Inflammatory macrophage treated with lipopolysaccharide for 1 hour (primary cell): ENCODE measurements around the gene PDRG1.
A peak's percentile ranks its signal among the peaks of the same experiment; 100 is the strongest.
"Not testable (repeated sequence)": the region's sequence is repeated elsewhere in the genome, so short reads cannot be mapped to it uniquely, and the experiment has no call there.

Source experiments
- DNase-seq, 2 donors: peaks; one replicate each; pipeline ENCODE4 v3.0.0-alpha.2; 2020 to 2022

PDRG1 gene

DNA sequence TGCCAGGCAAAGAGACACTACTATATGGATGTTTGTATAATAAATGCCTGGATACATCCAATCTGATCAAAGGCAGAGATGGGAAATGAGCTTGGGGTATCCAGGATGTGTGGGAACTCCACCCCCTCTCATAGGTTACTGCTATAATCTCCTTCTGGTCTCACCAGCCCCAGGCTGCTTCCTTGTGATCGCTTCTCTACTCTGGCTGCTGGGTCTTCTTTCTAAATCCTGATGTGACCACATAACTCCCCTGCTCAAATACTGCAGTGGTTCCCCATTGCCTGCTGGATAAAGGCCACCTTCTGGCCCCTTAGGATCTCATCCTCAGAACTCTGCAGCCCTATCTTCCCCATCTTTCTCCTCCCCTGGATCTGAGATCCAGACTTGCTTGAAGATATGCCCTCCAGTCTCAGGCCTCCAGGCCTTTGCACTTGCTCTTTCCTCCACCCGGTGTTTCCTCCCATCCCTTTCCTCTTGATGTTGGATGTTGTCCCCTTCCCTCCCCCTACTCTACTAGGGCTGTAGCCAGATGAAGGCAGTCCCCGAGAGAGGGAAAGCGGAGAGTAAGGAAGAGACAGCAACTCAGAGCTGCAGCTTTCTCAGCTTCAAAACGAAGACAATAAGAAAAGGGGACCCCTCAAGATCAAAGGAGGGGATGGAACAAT lies 15.3 kb upstream of the PDRG1 start:
- DNase-seq: no peak

DNA sequence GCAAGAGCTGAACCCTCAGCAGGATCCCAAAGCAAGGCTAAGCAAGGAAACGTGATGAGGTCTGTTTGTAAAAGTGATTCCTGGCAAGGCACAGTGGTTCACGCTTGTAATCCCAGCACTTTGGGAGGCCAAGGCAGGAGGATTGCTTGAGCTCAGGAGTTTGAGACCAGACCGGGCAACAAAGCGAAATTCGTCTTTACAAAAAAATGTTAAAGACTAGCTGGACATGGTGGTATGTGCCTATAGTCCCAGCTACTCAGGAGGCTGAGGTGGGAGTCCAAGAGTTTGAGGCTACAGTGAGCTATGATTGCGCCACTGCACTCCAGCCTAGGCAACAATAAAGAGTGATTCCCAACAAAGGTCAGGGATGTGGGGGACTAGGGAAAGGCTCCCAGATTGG lies 12.0 kb upstream of the PDRG1 start:
- DNase-seq: no peak

DNA sequence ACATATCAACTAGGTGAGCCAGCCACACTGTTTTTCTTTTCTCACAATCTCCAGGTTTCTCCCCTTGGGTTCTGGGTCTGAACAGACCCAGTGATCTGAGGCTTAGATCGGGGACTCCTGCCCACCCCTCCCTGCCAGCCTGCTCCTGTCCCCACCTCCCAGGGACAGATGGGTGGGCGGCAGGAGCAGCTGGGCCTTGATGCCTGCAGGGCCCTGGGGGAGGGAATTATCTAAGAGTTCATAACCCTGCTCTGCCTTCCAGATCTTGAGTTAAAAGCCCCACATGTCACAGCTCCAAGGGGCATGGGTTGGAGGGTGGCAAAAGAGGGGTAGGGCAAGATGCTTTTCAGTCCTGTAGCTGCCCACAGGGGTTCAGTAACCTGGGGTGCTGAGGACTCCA lies 10.9 kb upstream of the PDRG1 start:
- DNase-seq: no peak

DNA sequence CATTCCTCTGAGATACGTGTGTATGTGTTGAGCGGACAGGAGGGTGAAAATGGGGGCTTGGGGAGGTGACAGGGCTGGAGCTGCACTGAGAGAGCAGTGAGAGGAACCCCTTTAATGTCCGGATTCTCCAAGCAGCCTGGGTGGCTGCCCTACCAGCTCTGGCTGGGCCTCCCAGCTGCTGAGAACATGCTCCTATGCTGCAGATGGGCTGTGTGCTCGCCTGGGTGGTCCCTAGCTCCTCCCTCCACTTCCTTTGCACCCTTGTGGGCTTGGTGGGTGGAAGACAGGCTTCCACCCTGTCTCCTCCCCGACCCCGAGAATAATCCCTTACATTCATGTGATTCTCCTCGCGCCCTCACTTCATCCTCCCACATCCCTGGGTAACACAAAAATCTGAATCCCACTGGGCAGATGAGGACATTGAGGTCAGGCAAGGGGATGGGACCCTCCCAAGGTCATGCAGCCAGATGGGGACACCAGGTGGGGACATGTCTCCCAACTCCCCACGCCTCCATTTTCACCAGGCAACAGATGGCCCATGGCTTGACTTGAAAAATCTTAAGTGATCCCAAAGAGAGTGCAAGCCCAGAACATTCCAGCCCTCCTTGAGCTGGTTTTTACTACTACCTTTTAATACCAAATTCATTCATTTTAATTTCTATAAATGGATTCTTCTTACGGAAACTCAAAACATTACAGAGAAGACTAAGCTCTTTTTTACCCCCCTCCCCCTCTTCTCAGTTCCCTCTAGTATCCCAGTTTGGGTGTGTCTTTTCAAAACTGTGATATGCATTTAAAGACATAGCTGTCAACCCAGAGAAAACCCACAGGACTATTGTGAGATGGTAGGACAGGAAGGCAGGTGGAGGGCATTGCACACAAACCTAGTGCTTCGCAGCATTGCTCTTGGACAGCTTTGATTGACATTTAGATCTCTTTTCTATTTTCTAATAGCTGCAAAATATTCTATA lies 5.0 kb upstream of the PDRG1 start:
- no peak for DNase-seq

DNA sequence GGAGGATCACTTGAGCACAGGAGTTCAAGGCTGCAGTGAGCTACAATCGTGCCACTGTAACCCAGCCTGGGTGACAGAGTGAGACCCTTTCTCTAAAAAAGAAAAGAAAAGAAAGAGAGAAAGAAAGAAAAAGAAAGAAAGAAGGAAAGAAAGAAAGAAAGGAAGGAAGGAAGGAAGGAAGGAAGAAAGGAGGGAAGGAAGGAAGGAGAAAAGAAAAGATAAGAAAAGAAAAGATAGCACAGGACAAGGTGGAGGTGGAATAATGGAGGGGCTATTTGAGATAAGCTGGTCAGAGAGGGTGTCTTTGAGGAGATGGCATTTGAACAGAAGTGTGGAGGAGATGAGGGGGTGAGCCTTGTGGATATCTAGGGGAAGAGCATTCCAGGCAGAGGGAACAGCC lies 2.7 kb upstream of the PDRG1 start:
- no peak for DNase-seq

DNA sequence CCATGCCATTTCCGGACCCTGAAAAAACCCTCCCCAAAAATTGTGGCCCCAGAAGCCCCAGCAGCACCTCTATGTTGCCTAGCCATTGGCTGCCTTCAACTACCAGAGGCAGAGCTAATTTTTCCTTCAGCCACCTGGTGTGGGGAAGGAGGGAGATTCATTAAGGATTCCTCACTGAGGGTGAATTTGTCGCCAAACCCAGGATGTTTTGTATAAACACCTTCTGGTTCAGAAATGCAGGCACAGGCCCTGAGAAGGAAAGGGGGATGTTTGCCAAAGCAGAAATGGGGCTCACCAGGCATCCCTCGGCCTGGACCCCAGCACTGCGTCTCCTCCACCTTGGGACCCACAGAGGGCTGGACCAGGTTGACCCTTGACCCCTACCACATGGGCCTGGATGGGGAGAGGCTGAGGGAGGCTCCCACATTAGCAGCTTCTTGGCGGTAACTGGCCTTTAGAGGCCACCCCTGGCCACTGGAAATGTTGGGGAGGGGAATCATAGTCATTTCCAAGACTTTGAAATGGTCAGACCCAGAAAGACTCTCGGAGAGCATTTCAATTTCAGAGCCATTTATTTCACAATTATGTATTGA lies 1.8 kb upstream of the PDRG1 start:
- DNase-seq: no peak

DNA sequence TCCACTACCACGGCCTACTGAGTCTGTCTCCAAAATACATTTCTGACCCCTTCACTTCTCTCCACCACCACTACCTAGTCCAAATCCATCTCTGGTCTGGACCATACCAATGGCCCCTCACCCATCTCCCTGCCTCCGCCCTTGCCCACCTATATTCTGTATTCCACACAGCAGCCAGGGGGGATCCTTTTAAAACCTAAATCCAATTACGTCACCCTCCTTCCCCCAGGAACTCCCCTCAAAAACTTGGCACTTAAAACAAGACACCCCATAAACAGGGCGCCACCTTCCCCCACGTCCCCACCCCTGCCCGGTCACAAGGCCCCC lies 680 bp downstream of the PDRG1 start:
- DNase-seq: no peak

DNA sequence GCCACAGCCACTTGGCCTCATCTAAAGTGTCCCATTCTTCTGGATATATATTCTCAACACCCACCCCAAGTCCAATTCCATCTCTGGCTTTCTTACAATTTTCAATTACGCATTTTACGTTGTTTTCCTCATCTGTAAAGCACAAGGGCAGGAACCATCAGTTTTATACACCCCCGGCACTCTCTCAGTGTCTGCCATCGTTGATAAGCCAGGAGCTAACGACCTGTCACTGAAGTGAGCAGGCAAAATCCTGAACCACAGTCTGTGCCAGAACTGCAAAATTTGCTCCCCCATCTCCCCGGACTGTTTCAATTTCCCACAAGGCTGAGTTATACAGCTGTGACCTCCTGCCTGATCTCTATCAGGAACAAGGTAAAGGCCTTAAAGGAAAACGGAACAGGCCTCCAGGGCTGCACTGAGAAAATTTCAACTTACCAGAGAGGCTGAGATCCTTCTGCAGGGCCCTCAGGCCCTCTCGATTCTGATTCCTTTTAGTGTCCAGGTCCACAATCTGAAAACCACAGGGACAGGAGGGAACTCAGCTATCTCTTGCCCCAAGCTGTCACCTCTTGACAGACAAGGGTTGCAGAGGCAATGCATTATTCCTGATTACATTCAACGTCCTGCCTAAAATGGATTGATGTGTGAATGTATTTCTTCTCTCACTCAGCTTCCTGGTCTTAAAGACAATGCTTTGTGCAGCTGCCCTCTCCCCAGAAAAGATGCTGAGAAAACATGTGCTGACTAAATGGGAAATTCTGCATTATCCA lies 1.8 kb downstream of the PDRG1 start:
- no peak for DNase-seq

DNA sequence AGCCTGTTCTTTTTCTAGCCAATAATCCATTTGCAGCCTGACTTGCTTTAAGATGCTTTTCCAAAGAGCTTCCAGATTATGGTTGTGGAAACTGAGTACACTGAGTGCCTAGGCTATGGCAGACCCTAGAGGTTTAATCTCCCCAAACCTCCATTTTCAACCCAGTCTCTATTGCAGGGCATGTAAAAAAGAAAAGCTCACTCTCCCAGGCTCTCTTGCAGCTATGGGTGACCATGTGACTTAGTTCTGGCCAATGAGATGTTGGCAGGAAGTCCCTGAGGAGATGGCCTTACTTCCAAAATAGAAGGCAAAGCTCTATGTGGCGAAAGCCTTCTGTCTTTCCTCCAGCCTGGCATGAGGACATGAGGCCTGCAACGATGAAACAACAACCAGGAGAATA lies 3.8 kb downstream of the PDRG1 start:
- DNase-seq: no peak

DNA sequence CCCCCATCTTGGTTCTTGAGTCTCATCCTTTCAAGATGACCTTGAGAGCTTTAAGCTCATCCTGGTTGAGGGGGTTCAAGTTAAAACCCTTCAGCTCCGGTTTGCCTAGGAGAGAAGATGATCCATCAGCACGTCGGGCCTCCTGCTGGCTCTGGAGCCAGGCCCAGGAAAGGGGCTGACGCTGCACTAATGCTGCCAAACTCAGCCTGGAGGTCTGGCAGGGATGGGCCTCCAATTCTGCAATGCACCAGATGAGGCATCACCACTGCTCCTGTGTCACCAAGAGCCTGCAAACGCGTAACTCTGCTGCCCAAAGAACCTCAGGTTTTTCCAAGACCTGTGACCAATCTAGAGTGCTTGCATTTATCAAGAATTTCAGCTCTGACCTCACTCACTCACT lies 6.1 kb downstream of the PDRG1 start:
- DNase-seq: no peak

DNA sequence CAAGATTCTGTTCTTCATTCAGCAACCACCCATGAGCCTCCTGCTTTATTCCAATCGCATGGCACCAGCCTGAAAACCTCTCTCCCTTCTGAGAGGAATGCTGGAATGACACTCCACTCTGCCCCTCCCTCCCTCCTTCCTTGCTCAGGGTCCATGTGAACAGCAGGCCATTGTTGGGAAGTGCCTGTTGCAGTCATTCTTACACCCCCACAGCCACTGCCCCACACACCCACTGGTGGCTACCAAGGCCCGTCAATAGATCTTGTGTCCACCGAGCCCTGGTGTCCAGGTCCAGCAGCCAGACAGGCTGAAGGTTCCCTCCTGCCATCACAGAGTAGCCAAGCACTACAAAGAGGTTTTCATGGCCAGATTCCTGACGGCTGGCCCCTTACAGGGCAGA lies 6.5 kb downstream of the PDRG1 start:
- no peak for DNase-seq

DNA sequence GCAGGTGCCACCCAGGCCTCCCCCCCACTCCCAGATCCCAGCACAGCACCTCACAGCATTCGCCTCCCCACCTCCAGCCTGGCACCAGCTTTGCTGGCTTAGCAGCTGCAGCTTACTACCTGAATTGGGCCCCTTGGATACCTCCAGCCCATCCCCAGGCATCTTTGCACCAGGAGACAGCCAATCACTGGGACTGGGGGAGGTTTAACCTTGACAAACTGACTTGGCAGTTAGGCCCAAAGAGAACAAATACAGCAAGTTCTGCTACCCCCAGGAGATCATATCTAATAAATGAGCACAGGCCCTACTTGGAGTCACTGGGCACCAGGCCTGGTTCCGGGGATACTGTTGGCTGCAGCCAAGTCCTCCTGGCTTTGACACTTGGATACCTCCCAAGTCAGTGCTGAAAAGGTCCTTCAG lies 8.8 kb downstream of the PDRG1 start:
- DNase-seq: no peak

DNA sequence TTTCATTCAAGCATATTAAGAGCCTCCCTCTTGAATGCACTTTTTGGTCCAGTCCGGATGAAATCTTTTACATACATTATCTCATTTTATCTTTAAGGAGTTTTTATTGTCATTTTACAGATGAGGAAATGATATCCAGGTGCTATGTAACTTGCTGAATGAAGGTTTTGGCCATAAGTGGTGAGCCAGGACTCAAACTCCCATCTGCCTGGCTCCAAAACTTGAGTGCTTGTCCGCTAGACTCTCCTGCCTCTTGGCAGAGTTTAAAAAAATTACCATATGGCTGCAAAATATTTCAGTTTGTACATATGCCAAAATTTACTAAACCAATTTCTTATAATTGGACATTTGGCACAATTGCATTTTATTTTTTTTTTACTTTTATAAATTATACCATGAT lies 12.2 kb downstream of the PDRG1 start:
- DNase-seq: no peak

DNA sequence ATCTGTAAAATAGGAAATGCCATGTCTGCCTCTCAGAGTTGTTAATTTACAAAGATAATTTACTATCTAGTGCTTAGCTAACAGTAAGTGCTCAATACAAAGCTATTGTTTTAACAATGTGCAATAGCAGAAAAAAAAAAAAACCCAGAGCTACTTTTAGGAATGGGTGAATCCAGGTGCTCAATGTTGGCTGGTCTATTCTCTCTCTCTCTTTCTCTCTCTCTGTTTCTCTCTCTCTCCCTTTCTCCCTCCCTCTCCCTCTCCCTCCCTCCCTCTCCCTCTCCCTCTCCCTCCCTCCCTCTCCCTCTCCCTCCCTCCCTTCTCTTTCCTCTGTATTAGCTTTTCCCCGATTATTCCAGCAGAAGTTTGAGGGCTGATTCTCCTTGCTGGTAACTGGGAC lies 14.0 kb downstream of the PDRG1 start:
- DNase-seq: no peak

DNA sequence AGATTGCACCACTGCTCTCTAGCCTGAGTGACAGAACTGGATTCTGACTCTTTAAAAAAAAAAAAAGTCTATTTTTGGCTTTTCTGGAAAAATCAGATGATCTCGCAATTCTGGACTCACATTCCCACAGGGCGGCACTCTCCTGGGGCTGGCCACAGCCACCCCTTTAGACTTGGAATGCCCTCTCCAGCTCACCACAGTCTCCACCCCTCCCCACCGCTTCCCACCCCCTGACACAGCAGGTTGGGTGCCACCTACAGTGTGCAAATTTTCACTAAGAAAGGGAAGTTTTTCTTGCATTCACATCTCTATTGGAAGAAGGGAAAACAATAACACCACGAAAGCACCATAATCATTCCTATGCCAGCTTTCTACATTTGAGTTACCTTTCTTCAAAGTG lies 15.4 kb downstream of the PDRG1 start:
- DNase-seq: peak in 1 of 2 donors; percentile 4

DNA sequence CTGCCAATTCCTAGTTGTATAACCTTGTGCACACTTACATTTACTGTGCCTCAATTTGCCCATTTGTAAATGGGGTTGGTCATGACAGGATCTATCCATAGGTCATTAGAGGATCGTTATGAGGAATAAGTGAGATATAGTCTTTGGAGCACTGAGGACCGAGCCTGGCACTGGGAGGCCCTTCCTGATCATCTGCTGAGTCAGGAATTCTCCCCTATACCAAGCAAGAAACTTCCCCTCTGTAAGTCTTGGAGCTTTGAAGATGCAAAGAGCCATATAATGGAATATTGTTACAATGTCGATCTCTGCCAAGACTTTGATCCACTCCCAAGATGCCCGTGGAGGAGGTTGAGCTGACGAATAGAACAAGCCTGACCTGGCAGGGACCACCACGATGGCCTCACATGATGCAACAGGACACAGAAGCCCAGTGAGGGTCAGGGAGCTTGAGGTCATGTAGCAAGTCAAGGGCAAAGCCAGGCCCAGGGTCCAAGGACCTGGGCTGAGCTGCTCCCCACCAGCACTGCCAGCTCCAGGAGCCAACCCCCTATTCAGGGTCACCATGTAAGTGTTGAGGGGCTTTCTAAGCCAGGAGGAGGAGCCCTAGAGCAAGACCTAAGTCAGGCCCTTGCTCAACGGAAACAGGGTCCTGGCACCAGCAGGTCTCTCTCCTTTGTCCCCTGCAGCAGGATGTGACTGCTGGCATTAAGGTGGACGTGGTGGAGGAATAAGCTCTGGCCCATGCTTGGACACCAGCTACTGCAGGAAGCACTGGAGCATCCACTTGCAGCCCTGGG lies 16.7 kb downstream of the PDRG1 start:
- no peak for DNase-seq

DNA sequence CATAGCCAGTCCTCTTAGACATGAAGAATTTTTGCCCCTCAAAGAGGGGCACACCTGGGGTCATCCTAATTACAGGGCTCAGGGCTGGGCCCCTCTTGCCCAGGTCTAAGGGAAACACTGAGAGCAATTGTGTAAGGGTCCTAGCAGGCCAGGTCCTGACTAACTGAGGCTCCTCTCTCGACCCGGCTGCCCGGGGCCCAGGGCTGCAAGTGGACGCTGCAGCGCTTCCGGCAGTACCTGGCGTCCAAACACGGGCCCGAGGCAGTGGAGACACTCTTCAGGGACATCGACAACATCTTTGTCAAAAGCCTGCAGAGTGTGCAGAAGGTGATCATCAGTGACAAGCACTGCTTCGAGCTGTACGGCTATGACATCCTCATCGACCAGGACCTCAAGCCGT lies 17.4 kb downstream of the PDRG1 start:
- DNase-seq: no peak

DNA sequence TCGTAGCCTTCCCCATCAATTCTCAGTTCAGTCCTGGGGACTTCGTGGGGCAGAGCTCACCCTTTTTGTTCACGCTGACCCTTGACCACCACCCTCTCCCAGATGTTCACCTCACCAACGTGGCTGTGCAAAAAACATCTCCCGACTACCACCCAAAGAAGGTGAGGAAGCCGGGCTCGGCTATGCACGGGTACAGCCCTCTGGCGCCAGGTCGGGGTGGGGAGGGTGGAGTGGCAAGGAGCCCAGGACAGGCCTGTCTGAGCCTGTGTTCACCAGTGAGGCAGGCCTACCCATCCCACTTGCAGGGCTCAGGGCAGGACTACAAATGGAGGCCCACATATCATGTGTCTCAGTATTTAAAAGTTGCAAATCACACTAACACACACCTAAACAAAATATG lies 18.1 kb downstream of the PDRG1 start:
- DNase-seq: no peak

DNA sequence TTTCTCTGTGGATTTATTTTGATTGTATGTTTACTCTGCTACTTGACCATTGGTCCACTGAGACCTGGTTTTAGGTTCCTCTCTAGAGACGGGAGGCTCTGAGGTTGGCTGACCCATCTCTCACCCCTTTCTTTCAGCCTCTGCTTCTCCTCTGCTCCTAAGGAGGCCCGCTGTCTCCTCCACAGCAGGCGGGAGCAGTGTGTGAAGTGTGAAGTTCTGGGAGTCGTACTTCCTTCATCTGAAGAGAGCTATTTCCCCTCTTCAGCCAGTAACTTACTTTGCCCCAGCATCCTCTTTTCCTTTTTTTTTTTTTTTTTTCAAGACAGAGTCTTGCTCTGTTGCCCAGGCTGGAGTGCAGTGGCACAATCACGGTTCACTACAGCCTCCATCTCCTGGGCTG lies 21.1 kb downstream of the PDRG1 start:
- peak; percentile 31 to 35 for DNase-seq

DNA sequence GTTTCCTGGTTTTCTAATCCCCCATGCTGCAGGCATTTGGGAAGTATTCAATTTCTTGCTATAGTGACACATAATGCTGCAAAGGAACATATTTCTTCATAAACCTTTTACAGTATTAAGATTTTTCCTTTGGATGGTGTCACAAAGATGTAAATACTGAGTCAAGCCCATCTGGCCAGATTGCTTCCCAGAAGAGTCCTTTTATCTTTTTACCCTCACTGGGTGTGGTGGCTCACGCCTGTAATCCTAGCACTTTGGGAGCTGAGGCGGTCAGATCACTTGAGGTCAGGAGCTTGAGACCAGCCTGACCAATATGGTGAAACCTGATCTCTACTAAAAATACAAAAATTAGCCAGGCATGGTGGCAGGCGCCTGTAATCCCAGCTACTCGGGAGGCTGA lies 22.2 kb downstream of the PDRG1 start:
- not testable (repeated sequence) for DNase-seq

DNA sequence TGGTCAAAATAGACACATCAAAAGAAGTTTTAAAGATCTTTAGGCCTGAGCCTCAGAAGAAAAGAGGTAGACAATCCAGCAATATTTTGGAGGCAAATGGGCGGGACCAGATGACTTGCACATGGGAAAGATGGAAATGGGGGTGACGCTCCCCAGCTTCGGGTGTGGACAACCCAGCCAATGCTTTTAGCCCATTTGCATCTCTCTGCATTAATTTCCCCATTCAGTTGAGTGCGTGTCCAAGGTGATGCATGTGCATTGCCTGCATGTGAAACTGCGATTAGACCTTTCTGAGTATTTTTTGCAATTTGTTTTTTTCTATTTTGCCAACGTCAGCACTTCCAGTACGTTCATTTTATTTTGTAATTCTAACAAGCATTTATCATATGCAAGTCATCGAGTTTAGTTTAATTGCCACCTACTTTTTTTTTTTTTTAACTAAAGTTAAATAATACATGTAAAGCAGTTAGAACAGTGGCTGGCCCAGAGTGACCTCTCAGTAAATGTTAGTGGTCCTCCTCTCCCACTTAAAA lies 24.2 kb downstream of the PDRG1 start:
- DNase-seq: no peak

DNA sequence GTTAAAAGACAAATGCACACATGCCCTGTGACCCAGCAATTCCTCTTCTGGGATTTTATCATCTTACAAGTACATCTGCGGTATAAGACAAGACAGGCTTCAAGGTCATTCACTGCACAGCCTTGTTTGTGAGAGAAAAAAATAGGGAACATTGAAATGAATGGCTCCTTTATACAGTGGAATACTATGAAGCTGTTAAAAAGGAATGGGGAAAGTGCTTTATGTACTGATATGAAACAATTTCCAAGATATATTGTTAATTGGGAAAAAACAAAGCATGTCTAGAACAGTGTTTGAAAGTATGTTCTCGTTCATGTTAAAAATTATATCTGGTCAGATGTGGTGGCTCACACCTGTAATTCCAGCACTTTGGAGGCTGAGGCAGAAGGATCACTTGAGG lies 25.4 kb downstream of the PDRG1 start:
- no peak for DNase-seq
